ENCODE results near the gene PARP11. TPM values are rescaled to one million over a fixed set of nuclear protein-coding genes. Genes with fewer than 3 reads are reported as not detected.

Gene PARP11
- total and polyA plus RNA-seq, 8 donors = 1.4 to 8.2 (median 3.7) TPM

DNA sequence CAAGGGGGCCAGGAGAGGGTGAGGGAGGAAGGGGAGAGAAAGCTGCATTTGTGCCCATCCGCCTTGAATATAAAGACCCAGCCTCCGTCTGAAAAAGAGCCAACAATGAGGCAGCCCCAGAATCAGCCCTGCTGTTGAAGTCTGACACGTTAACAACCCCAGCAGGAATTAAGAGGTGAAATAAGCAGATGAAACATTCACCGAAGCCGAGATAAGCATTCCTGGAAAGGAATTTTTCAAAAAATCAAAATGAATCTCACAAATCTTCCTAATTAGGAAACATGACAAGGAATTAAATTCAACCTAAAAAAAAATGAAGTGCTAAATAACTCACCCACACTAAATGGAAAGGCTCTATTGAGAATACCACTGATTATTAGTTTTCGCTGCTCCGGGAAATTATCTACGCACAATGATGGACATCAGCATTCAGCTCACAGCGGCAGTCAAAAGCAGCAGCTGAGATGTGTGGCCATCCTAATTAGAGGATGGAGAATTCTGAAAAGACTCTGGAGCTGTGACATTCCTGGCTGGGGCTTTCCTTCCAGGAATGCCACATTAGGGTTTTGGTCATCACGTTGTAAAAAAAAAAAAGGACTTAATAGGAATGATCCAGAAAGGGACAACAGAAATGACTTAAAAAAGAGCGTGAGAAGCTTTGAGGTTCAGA lies 8.2 kb upstream of the PARP11 start:
- H3K9me3 ChIP-seq = no peaks in the 10 kb centered on the region
- no peaks in the 10 kb centered on the region for H3K4me1 ChIP-seq
- 65 to 67% methylated on average over 11 of the region's 11 CpGs for WGBS, 2 donors
- intact Hi-C loops (cut with DNase I) = loop anchor here in 2 of 3 donors (10.0 kb wide), 4 partner anchors 113 to 393 kb away; partner anchors contain the start of gene CCND2 (in 1 of the 2)
- TF ChIP-seq CTCF (IDR thresholded peaks at IDR 0.05) = no peak
- no peaks in the 10 kb centered on the region for H3K36me3 ChIP-seq
- no peak overlapping the region for H3K27ac ChIP-seq
- FAIRE-seq = no peak
- no peak for ATAC-seq
- no peaks in the 10 kb centered on the region for H3K27me3 ChIP-seq
- DNase-seq = no peak
- no peak overlapping the region for H3K4me3 ChIP-seq

- H3K4me3 ChIP-seq = no peak overlapping the region
- no peak for FAIRE-seq
- WGBS, 2 donors = 85 to 88% methylated on average over 3 of the region's 3 CpGs
Measured at GRCh38 chr12:3879846-3880245, 6.6 kb upstream of the PARP11 start.

DNA sequence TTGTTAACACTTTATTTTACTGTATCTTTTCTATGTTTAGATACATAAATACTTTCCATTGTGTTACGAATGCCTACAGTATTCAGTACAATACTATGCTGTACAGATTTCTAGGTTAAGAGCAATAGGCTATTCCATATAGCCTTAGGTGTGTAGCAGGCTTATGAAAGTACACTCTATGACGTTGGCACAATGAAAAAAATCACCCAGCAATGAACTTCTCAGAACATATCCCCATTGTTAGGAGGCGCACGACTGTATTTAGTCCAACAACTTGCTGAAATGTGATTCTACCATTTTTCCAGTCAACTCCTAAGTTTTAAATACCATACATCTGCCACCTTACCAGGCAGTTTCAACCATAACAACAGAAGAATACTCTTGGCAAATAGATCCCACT lies 1.8 kb downstream of the PARP11 start:
- Histone ChIP-seq H3K4me3 (no peak overlapping the region), H3K9me3 (peaks cover 0 to under 1% (median 0%) of the 10 kb centered on the region in 4 donors), H3K36me3 (no peaks in the 10 kb centered on the region), H3K4me1 (peaks cover 4 to 9% (median 7%) of the 10 kb centered on the region in 3 donors), H3K27ac (no peak overlapping the region), H3K27me3 (no peaks in the 10 kb centered on the region)
- intact Hi-C loops (cut with DNase I) = no loop called here
- WGBS, 2 donors = 87% methylated on average over 4 of the region's 4 CpGs
- no peak for TF ChIP-seq CTCF (IDR thresholded peaks at IDR 0.05)
- FAIRE-seq (no peak), ATAC-seq (no peak), DNase-seq (no peak)

More at GRCh38 chr12:3879846-3880245, 6.6 kb upstream of the PARP11 start:
- ATAC-seq = no peak
- Histone ChIP-seq H3K36me3 (no peaks in the 10 kb centered on the region), H3K4me1 (no peaks in the 10 kb centered on the region), H3K27ac (no peak overlapping the region), H3K27me3 (no peaks in the 10 kb centered on the region), H3K9me3 (no peaks in the 10 kb centered on the region)
- DNase-seq = no peak
- no peak for TF ChIP-seq CTCF (IDR thresholded peaks at IDR 0.05)
- intact Hi-C loops (cut with DNase I) = loop anchor here in 2 of 3 donors (10.0 kb wide), 4 partner anchors 115 to 395 kb away; partner anchors contain the start of gene CCND2 (in 1 of the 2)

DNA sequence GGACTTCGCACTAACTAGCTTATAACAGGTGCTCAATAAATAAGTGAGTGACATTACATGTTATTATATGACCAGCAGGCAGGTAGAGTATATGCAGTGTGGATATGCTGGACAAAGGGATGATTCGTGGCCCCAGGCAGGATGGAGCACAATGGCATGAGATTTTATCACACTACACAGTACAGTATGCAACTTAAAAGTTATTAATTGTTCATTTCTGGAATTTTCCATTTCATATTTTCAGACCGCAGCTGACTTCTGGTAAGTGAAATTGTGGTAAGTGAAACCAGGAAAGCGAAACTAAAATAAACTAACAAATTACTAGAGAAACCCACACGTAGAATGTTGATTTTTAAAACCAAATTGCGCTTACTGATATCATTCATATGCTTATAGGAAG lies 3.3 kb downstream of the PARP11 start:
- intact Hi-C loops (cut with DNase I) = no loop called here
- 88 to 90% methylated on average over 6 of the region's 6 CpGs for WGBS, 2 donors
- ATAC-seq (no peak), DNase-seq (no peak), FAIRE-seq (no peak)
- no peak for TF ChIP-seq CTCF (IDR thresholded peaks at IDR 0.05)
- H3K4me3 ChIP-seq = no peak overlapping the region
- no peaks in the 10 kb centered on the region for H3K27me3 ChIP-seq
- H3K4me1 ChIP-seq = peaks cover 4 to 9% (median 7%) of the 10 kb centered on the region in 3 donors
- H3K36me3 ChIP-seq = no peaks in the 10 kb centered on the region
- no peak overlapping the region for H3K27ac ChIP-seq
- peaks cover 0 to 5% (median 0%) of the 10 kb centered on the region in 4 donors for H3K9me3 ChIP-seq

DNA sequence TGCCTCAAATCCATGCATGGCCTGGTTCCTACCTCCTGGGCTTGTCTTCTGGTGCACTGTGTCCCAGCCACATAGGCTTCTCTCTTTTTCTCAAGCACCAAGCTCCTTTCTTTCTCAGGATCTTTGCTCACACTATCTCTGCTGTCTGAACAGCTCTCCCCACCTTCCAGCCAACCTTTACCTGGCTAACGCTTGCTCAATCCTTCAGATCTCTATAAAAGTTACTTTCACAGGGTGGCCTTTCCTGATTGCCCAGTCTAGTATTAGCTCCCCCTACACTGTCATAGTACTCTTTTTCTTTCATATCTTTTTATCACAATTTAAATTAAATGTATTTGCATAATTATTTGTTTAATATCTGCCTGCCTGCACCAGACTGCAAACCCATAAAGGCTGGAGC lies 3.8 kb downstream of the PARP11 start:
- no peak for TF ChIP-seq CTCF (IDR thresholded peaks at IDR 0.05)
- Histone ChIP-seq H3K4me1 (peaks cover 4 to 9% (median 7%) of the 10 kb centered on the region in 3 donors), H3K9me3 (peaks cover 0 to 5% (median 0%) of the 10 kb centered on the region in 4 donors), H3K27me3 (no peaks in the 10 kb centered on the region), H3K36me3 (no peaks in the 10 kb centered on the region), H3K27ac (no peak overlapping the region), H3K4me3 (no peak overlapping the region)
- DNase-seq (no peak), FAIRE-seq (no peak), ATAC-seq (no peak)
- intact Hi-C loops (cut with DNase I) = no loop called here
- whole genome bisulfite sequencing, 2 donors = 97 to 100% methylated on average over 1 of the region's 1 CpG

All from pancreas (tissue), 10 donors.